Measurements from ENCODE around the gene DNAJC2.

DNA sequence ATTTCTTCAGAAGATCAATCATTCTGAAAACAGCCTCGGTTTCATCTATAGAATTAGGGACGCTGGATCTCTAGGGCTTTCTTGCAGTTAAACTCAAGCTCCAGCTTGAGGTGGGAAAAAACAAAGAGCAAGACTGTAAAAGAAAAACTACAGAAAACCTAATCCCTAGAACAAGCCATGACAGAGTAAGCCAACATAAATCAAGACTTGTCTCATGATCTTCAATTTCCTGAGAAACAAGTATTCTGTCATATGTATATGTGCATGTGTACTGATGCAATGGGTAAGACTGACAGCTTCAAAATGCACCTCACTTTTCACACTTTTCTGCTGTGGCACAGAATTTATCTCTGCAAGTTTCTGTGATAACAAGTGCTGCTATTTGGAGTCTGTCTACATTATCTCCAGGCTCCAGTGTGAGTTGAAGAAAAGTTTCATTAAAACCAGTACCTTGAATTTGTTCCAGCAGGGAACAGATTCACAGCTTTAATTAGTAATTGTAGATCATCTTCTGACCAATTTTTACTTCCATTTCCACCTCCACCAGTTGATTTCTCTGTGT is 28.1 kb downstream of the DNAJC2 start:
- TF ChIP-seq, protein P1, sequence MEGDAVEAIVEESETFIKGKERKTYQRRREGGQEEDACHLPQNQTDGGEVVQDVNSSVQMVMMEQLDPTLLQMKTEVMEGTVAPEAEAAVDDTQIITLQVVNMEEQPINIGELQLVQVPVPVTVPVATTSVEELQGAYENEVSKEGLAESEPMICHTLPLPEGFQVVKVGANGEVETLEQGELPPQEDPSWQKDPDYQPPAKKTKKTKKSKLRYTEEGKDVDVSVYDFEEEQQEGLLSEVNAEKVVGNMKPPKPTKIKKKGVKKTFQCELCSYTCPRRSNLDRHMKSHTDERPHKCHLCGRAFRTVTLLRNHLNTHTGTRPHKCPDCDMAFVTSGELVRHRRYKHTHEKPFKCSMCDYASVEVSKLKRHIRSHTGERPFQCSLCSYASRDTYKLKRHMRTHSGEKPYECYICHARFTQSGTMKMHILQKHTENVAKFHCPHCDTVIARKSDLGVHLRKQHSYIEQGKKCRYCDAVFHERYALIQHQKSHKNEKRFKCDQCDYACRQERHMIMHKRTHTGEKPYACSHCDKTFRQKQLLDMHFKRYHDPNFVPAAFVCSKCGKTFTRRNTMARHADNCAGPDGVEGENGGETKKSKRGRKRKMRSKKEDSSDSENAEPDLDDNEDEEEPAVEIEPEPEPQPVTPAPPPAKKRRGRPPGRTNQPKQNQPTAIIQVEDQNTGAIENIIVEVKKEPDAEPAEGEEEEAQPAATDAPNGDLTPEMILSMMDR (IDR thresholded peaks at IDR 0.05) = no peak
- no peak for TF ChIP-seq EP300 (IDR thresholded peaks at IDR 0.05)
- TF ChIP-seq POLR2A (IDR thresholded peaks at IDR 0.05) = no peak
